Vagina (tissue), 2 donors: ENCODE measurements around the gene RBMX. TPM values are rescaled to one million over a fixed set of nuclear protein-coding genes. Genes with fewer than 3 reads are reported as not detected.

Experiments used
- DNase-seq, 2 donors: peaks; one replicate each; pipeline ENCODE4 v3.0.0-alpha.2; 2017; ENCODE audit errors: extremely low spot score in 2 of 2
- H3K27ac ChIP-seq: fragments of 200-600 bp; sonication (generic); one replicate; pipeline ENCODE4 v1.5.1; 2019
- H3K27me3 ChIP-seq: fragments of 200-600 bp; sonication (generic); one replicate; pipeline ENCODE4 v1.5.1; 2019
- H3K36me3 ChIP-seq, 2 donors: fragments of 200-600 bp; sonication (generic); one replicate each; pipeline ENCODE4 v1.5.1; 2017 to 2019
- H3K4me1 ChIP-seq: fragments of 200-600 bp; sonication (generic); one replicate; pipeline ENCODE4 v1.5.1; 2019
- H3K4me3 ChIP-seq, 2 donors: fragments of 200-600 bp; sonication (generic); 1 replicate in 1 of 2; 2 replicates in 1 of 2; pipeline ENCODE4 v1.5.1; 2016 to 2019
- H3K9me3 ChIP-seq: fragments of 200-600 bp; sonication (generic); one replicate; pipeline ENCODE4 v1.5.1; 2019
- CTCF ChIP-seq, 3 experiments: fragments of 450-650 bp in 2 of 3; fragments of 200-600 bp in 1 of 3; sonication (generic) in 1 of 3; IDR thresholded peaks; one replicate each; pipeline ENCODE4 v1.5.1; 2017 to 2019; ENCODE audit warnings: antibody characterized with exemption in 3 of 3, mild to moderate bottlenecking in 2 of 3, moderate library complexity in 2 of 3
- POLR2A ChIP-seq, 2 donors: fragments of 450-650 bp; IDR thresholded peaks; one replicate each; pipeline ENCODE4 v1.6.1; 2017; ENCODE audit warnings: antibody characterized with exemption in 2 of 2, mild to moderate bottlenecking in 2 of 2, moderate library complexity in 2 of 2
- POLR2AphosphoS5 ChIP-seq, 2 donors: sonication (generic); formaldehyde crosslinking; IDR thresholded peaks; one replicate each; pipeline ENCODE4 v1.9.0; 2017; ENCODE audit warnings: antibody characterized with exemption in 2 of 2, mild to moderate bottlenecking in 2 of 2, low read depth in 1 of 2; ENCODE audit not compliant: insufficient read depth in 1 of 2
- intact Hi-C: fragments of 100-400 bp; cut with DNase I; formaldehyde crosslinking; loops from one replicate; pipeline ENCODE4 v1.15.1; 2023
- total RNA-seq: library from RNA; depleted of rRNA; stranded (reverse); fragments of >200 nt; gene quantifications from one replicate; pipeline ENCODE4 v1.2.3, GENCODE V29; 2016

RBMX gene
- total RNA-seq, 1 donor from 2014 or later: 193 TPM

- intact Hi-C loops: no loop called here
- H3K27me3 ChIP-seq: no peaks in the 10 kb centered on the region
- H3K9me3 ChIP-seq: no peaks in the 10 kb centered on the region
- DNase-seq: no peak
- H3K4me3 ChIP-seq: no peak overlapping the region
- H3K27ac ChIP-seq: no peak overlapping the region
- H3K36me3 ChIP-seq: peaks cover 0 to 7% of the 10 kb centered on the region in 2 donors
- TF ChIP-seq CTCF (IDR thresholded peaks at IDR 0.05): no peak
- TF ChIP-seq POLR2AphosphoS5 (IDR thresholded peaks at IDR 0.05; ENCODE audit: insufficient read depth in 1 of 2, low read depth in 1 of 2): no peak
- TF ChIP-seq POLR2A (IDR thresholded peaks at IDR 0.05): no peak
- H3K4me1 ChIP-seq: no peaks in the 10 kb centered on the region
Measured at GRCh38 chrX:136866337-136867095, 14.0 kb downstream of the RBMX start.

- no peaks in the 10 kb centered on the region for H3K9me3 ChIP-seq
- H3K4me1 ChIP-seq: no peaks in the 10 kb centered on the region
- TF ChIP-seq POLR2AphosphoS5 (IDR thresholded peaks at IDR 0.05; ENCODE audit: insufficient read depth in 1 of 2, low read depth in 1 of 2) (no peak), CTCF (IDR thresholded peaks at IDR 0.05) (no peak), POLR2A (IDR thresholded peaks at IDR 0.05) (no peak)
- peaks cover 0 to 6% of the 10 kb centered on the region in 2 donors for H3K36me3 ChIP-seq
- intact Hi-C loops: no loop called here
- no peak for DNase-seq
- no peak overlapping the region for H3K4me3 ChIP-seq
- no peak overlapping the region for H3K27ac ChIP-seq
- no peaks in the 10 kb centered on the region for H3K27me3 ChIP-seq
Measured at GRCh38 chrX:136865270-136866158, 15.0 kb downstream of the RBMX start.

- peaks cover 0 to 6% of the 10 kb centered on the region in 2 donors for H3K36me3 ChIP-seq
Measured at GRCh38 chrX:136863826-136864225, 16.7 kb downstream of the RBMX start.

GRCh38 chrX:136862546-136862945, 18.0 kb downstream of the RBMX start:
- Histone ChIP-seq H3K4me1 (no peaks in the 10 kb centered on the region), H3K27ac (no peak overlapping the region), H3K9me3 (no peaks in the 10 kb centered on the region), H3K4me3 (no peak overlapping the region), H3K36me3 (no peaks in the 10 kb centered on the region), H3K27me3 (no peaks in the 10 kb centered on the region)
- intact Hi-C loops: no loop called here
- DNase-seq: no peak
- no peak for TF ChIP-seq POLR2A (IDR thresholded peaks at IDR 0.05)
- no peak for TF ChIP-seq POLR2AphosphoS5 (IDR thresholded peaks at IDR 0.05; ENCODE audit: insufficient read depth in 1 of 2, low read depth in 1 of 2)
- TF ChIP-seq CTCF (IDR thresholded peaks at IDR 0.05): no peak

More at GRCh38 chrX:136863826-136864225, 16.7 kb downstream of the RBMX start:
- no peak for DNase-seq
- Histone ChIP-seq H3K4me3 (no peak overlapping the region), H3K9me3 (no peaks in the 10 kb centered on the region), H3K27ac (no peak overlapping the region), H3K27me3 (no peaks in the 10 kb centered on the region), H3K4me1 (no peaks in the 10 kb centered on the region)
- TF ChIP-seq CTCF (IDR thresholded peaks at IDR 0.05) (no peak), POLR2AphosphoS5 (IDR thresholded peaks at IDR 0.05; ENCODE audit: insufficient read depth in 1 of 2, low read depth in 1 of 2) (no peak), POLR2A (IDR thresholded peaks at IDR 0.05) (no peak)
- intact Hi-C loops: no loop called here
